Measurements from ENCODE around the gene VAV3.

Gene VAV3

DNA sequence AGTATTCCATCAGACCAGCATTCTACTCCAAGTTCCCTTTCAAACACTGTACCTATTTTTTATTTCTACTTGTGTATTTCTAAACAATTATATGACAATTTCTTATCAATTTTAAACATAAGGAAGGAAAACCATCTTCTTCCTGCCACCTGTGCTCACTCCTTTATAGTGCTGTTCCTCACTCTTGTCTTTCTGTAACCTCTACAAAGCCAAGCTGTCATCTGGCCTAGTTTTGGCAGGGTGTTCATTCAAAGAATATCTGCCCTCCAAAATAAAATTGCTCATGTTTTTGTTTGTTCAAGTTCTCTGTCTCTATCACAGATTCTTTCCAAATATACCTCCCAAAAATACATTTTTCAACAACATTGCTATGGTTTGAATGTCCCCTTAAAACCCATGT is 360.2 kb downstream of the VAV3 start:
- no peak overlapping the region for H3K4me3 ChIP-seq (ENCODE audit: low read depth, low read length)
- TF ChIP-seq, protein P1, sequence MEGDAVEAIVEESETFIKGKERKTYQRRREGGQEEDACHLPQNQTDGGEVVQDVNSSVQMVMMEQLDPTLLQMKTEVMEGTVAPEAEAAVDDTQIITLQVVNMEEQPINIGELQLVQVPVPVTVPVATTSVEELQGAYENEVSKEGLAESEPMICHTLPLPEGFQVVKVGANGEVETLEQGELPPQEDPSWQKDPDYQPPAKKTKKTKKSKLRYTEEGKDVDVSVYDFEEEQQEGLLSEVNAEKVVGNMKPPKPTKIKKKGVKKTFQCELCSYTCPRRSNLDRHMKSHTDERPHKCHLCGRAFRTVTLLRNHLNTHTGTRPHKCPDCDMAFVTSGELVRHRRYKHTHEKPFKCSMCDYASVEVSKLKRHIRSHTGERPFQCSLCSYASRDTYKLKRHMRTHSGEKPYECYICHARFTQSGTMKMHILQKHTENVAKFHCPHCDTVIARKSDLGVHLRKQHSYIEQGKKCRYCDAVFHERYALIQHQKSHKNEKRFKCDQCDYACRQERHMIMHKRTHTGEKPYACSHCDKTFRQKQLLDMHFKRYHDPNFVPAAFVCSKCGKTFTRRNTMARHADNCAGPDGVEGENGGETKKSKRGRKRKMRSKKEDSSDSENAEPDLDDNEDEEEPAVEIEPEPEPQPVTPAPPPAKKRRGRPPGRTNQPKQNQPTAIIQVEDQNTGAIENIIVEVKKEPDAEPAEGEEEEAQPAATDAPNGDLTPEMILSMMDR (IDR thresholded peaks at IDR 0.05; ENCODE audit: low read depth, low read length, missing control alignments), result no peak
- no peak overlapping the region for H3K27ac ChIP-seq
- DNase-seq, result no peak
- no peaks in the 10 kb centered on the region for H3K27me3 ChIP-seq (replicated peaks)
- no peaks in the 10 kb centered on the region for H3K36me3 ChIP-seq (replicated peaks)
- in situ Hi-C loops (cut with HindIII; ENCODE audit: low pct_ligation_motif_present, low sequenced_read_pairs), result no loop called here

DNA sequence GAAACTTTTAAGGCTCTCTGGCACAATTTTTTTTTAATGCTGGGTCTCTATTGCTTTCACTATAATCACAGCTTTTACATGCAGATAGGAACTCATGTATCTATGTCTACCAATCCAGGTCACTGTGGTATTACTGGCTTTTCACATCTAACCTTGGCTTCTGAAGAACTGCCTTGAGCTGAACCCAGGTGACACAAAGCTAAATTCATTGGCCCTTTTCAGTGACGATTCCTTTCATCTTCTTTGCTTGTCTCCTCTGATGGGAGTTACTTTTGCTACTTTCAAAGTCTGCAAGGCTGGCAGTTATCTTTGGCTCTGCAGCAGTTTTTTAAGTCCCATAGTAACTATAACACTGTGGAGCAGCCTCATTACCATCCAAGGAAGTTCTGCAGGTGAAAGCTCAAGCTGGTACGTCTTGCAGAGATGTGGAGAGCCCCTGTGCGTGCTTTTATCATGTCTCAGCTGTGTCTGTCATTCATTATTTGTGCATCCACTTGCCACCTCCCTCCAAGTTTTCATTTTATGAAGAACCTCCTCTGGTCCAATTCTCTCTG is 364.3 kb downstream of the VAV3 start:
- TF ChIP-seq, protein P1 (IDR thresholded peaks at IDR 0.05; ENCODE audit: low read depth, low read length, missing control alignments), result no peak
- no peaks in the 10 kb centered on the region for H3K36me3 ChIP-seq (replicated peaks)
- no peak overlapping the region for H3K27ac ChIP-seq
- in situ Hi-C loops (cut with HindIII; ENCODE audit: low pct_ligation_motif_present, low sequenced_read_pairs), result no loop called here
- H3K4me3 ChIP-seq (ENCODE audit: low read depth, low read length), result no peak overlapping the region
- H3K27me3 ChIP-seq (replicated peaks), result no peaks in the 10 kb centered on the region
- DNase-seq, result no peak

DNA sequence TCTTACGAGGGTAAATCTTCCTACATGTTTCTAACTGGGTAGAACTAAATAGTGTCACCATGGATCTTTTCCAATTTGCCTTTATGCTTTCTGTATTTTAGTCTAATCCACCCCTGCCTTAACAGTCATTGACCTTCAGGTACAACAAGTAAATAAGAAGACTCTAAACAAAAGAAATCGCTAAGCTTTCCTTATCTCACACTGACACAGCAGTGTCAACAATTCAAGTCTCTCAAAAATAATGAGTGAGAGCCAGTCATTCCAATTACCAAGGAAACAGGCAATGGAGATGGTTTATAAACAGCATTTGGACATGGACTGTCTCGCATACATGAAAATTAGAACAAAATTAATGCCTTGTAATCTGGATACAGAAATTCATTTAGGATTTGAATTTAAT is 365.8 kb downstream of the VAV3 start:
- TF ChIP-seq, protein P1 (IDR thresholded peaks at IDR 0.05; ENCODE audit: low read depth, low read length, missing control alignments), result no peak
- no peak overlapping the region for H3K27ac ChIP-seq
- no peak for DNase-seq
- H3K4me3 ChIP-seq (ENCODE audit: low read depth, low read length), result no peak overlapping the region
- H3K27me3 ChIP-seq (replicated peaks), result no peaks in the 10 kb centered on the region
- H3K36me3 ChIP-seq (replicated peaks), result no peaks in the 10 kb centered on the region
- in situ Hi-C loops (cut with HindIII; ENCODE audit: low pct_ligation_motif_present, low sequenced_read_pairs), result no loop called here

DNA sequence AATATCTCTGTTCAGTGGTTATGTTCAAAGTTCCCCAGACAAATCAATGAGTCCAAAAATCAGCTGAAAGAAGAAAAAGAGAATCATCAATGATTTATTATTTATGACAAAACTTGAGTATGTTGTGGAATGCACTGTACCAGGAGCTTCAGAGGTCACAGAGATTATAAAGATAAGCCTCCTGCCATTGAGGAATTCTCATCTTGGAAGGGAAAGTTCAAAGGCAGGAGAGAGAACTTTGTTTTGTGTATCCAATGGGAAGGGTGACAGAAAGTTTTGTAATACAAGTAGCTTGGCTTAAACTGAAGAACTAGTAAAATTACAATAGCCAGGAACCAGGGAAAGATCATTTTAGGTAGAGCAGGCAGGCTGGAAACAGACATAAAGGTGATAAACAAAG is 367.7 kb downstream of the VAV3 start:
- TF ChIP-seq, protein P1 (IDR thresholded peaks at IDR 0.05; ENCODE audit: low read depth, low read length, missing control alignments), result no peak
- in situ Hi-C loops (cut with HindIII; ENCODE audit: low pct_ligation_motif_present, low sequenced_read_pairs), result no loop called here
- H3K36me3 ChIP-seq (replicated peaks), result no peaks in the 10 kb centered on the region
- no peak overlapping the region for H3K27ac ChIP-seq
- no peak overlapping the region for H3K4me3 ChIP-seq (ENCODE audit: low read depth, low read length)
- H3K27me3 ChIP-seq (replicated peaks), result no peaks in the 10 kb centered on the region
- DNase-seq, result no peak

DNA sequence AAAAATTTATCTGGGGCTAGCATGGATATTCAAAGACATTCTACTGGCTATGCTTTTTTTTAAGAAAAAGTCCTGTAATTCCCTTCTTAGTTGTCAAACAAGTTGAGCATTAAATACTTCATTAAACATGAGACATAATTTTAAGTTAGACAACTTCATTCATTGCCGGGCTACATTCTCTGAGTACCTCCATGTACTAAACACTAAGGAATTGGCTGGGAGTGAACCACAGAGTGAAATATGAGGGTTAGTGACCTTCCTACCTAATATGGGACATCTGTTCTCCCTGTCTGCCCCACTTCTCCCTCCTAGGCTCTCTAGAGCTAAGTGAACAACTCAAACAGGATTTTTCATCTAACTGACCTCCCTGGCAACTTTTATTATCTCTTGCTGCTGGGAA is 370.4 kb downstream of the VAV3 start:
- no peak overlapping the region for H3K27ac ChIP-seq

More for the DNA sequence above, 370.4 kb downstream of the VAV3 start:
- H3K27me3 ChIP-seq (replicated peaks), result no peaks in the 10 kb centered on the region
- no peak for DNase-seq
- TF ChIP-seq, protein P1 (IDR thresholded peaks at IDR 0.05; ENCODE audit: low read depth, low read length, missing control alignments), result no peak
- in situ Hi-C loops (cut with HindIII; ENCODE audit: low pct_ligation_motif_present, low sequenced_read_pairs), result no loop called here
- H3K4me3 ChIP-seq (ENCODE audit: low read depth, low read length), result no peak overlapping the region
- no peaks in the 10 kb centered on the region for H3K36me3 ChIP-seq (replicated peaks)
